Measurements from ENCODE around the gene GOLGA2. TPM values are rescaled to one million over a fixed set of nuclear protein-coding genes. Genes with fewer than 3 reads are reported as not detected.

Gene GOLGA2
- polyA plus RNA-seq, 1 of the 3 experiments (the other 2 are of a cell fraction), result 103 TPM

- TF ChIP-seq RCOR1 (IDR thresholded peaks at IDR 0.05; ENCODE audit: low read length), result no peak
- TF ChIP-seq MAX (IDR thresholded peaks at IDR 0.05; ENCODE audit: low read depth), result no peak
- TF ChIP-seq MXI1 (IDR thresholded peaks at IDR 0.05; ENCODE audit: low read depth, low read length), result no peak
- no peak for TF ChIP-seq POLR2AphosphoS5 (IDR thresholded peaks at IDR 0.05; ENCODE audit: low read depth, low read length)
- TF ChIP-seq FOXM1 (IDR thresholded peaks at IDR 0.05; ENCODE audit: low read depth), result no peak
- TF ChIP-seq EP300 (IDR thresholded peaks at IDR 0.05; ENCODE audit: borderline replicate concordance in 1 of 2, low read depth in 1 of 2, low read length in 1 of 2), result no peak
- TF ChIP-seq SMC3 (IDR thresholded peaks at IDR 0.05; ENCODE audit: low read depth, low read length), result no peak
- no peak for TF ChIP-seq GATA2 (CRISPR knock-in tag; IDR thresholded peaks at IDR 0.05)
- Histone ChIP-seq H3K27me3 (ENCODE audit: insufficient read depth) (no peaks in the 10 kb centered on the region), H3K4me3 (ENCODE audit: low read depth in 2 of 2, low read length in 1 of 2) (no peak overlapping the region), H3K9me3 (no peaks in the 10 kb centered on the region), H3F3A (replicated peaks; ENCODE audit: insufficient read depth) (peaks cover 43% of the 10 kb centered on the region), H3K9me2 (no peaks in the 10 kb centered on the region), H3K4me1 (ENCODE audit: control insufficient read depth in 1 of 2, insufficient read depth in 2 of 2, low read depth in 1 of 2, low read length in 1 of 2) (peaks cover 0 to 12% of the 10 kb centered on the region in 2 experiments; a peak in 1 of 4 replicates), H3K27ac (ENCODE audit: low read depth in 2 of 2, low read length in 1 of 2) (no peak overlapping the region), H4K20me1 (ENCODE audit: insufficient read depth) (no peaks in the 10 kb centered on the region), H3K4me2 (no peak overlapping the region), H3K79me2 (ENCODE audit: insufficient read depth) (no peaks in the 10 kb centered on the region), H2AFZ (ENCODE audit: low read depth) (no peak overlapping the region), H3K9ac (no peak overlapping the region), H3K36me3 (replicated peaks in 1 of 2; ENCODE audit: control insufficient read depth in 1 of 2, insufficient read depth in 2 of 2, low read length in 1 of 2) (peaks cover 11 to 12% of the 10 kb centered on the region in 2 experiments)
- POLR2A ChIA-PET, result interaction anchor here (0.6 to 1.5 kb wide), 4 partner anchors 9 to 278 kb away, joined by 3 to 4 read pairs (median 4); no protein-coding TSS in a partner anchor
- 85% methylated on average over 5 of the region's 5 CpGs for WGBS (ENCODE audit: low lambda C conversion rate)
- CTCF ChIA-PET, result interaction anchor here (1.7 to 4.3 kb wide), 3 partner anchors 9 to 57 kb away, joined by 5 to 15 read pairs (median 12); no protein-coding TSS in a partner anchor
- no peak for DNase-seq
These were observed 29.1 kb upstream of the GOLGA2 start for GRCh38 chr9:128304971-128305288.

GRCh38 chr9:128304136-128304970 is 28.5 kb upstream of the GOLGA2 start:
- WGBS (ENCODE audit: low lambda C conversion rate), result 83% methylated on average over 9 of the region's 9 CpGs

More at GRCh38 chr9:128304136-128304970, 28.5 kb upstream of the GOLGA2 start:
- H3K27ac ChIP-seq (ENCODE audit: low read depth in 2 of 2, low read length in 1 of 2), result no peak overlapping the region
- peaks cover 40% of the 10 kb centered on the region for H3F3A ChIP-seq (replicated peaks; ENCODE audit: insufficient read depth)
- H3K9ac ChIP-seq, result no peak overlapping the region
- H3K4me3 ChIP-seq (ENCODE audit: low read depth in 2 of 2, low read length in 1 of 2), result no peak overlapping the region
- no peaks in the 10 kb centered on the region for H3K27me3 ChIP-seq (ENCODE audit: insufficient read depth)
- H3K4me1 ChIP-seq (ENCODE audit: control insufficient read depth in 1 of 2, insufficient read depth in 2 of 2, low read depth in 1 of 2, low read length in 1 of 2), result peaks cover 0 to 12% of the 10 kb centered on the region in 2 experiments; a peak in 1 of 4 replicates
- no peak for DNase-seq
- no peak overlapping the region for H3K4me2 ChIP-seq
- peaks cover 6 to 9% of the 10 kb centered on the region in 2 experiments for H3K36me3 ChIP-seq (replicated peaks in 1 of 2; ENCODE audit: control insufficient read depth in 1 of 2, insufficient read depth in 2 of 2, low read length in 1 of 2)
- no peak overlapping the region for H2AFZ ChIP-seq (ENCODE audit: low read depth)
- no peaks in the 10 kb centered on the region for H3K79me2 ChIP-seq (ENCODE audit: insufficient read depth)
- H3K9me2 ChIP-seq, result no peaks in the 10 kb centered on the region
- ChIA-PET CTCF (interaction anchor here (1.0 to 4.3 kb wide), 4 partner anchors 9 to 111 kb away, joined by 3 to 15 read pairs (median 8); no protein-coding TSS in a partner anchor), POLR2A (interaction anchor here (0.6 to 1.5 kb wide), 5 partner anchors 8 to 277 kb away, joined by 3 to 5 read pairs (median 4); no protein-coding TSS in a partner anchor)
- TF ChIP-seq MAX (IDR thresholded peaks at IDR 0.05; ENCODE audit: low read depth), result no peak
- no peak for TF ChIP-seq FOXJ3 (CRISPR knock-in tag; IDR thresholded peaks at IDR 0.05)
- no peak for TF ChIP-seq EP300 (IDR thresholded peaks at IDR 0.05; ENCODE audit: borderline replicate concordance in 1 of 2, low read depth in 1 of 2, low read length in 1 of 2)
- no peak for TF ChIP-seq TEAD4 (IDR thresholded peaks at IDR 0.05; ENCODE audit: borderline replicate concordance, insufficient read depth)
- no peak for TF ChIP-seq POLR2AphosphoS5 (IDR thresholded peaks at IDR 0.05; ENCODE audit: low read depth, low read length)
- no peak for TF ChIP-seq TCF12 (IDR thresholded peaks at IDR 0.05)
- TF ChIP-seq RCOR1 (IDR thresholded peaks at IDR 0.05; ENCODE audit: low read length), result no peak
- no peak for TF ChIP-seq CTCF (IDR thresholded peaks at IDR 0.05)
- TF ChIP-seq NRF1 (IDR thresholded peaks at IDR 0.05; ENCODE audit: low read depth, low read length), result no peak
- TF ChIP-seq TAF1 (IDR thresholded peaks at IDR 0.05; ENCODE audit: borderline replicate concordance, low read depth, low read length), result no peak
- no peak for TF ChIP-seq RAD21 (IDR thresholded peaks at IDR 0.05; ENCODE audit: low read length)
- no peak for TF ChIP-seq MXI1 (IDR thresholded peaks at IDR 0.05; ENCODE audit: low read depth, low read length)
- no peak for TF ChIP-seq YY1 (IDR thresholded peaks at IDR 0.05; ENCODE audit: low read depth)
- TF ChIP-seq FOSL2 (IDR thresholded peaks at IDR 0.05; ENCODE audit: borderline replicate concordance, low read depth), result no peak
- no peak for TF ChIP-seq GABPA (IDR thresholded peaks at IDR 0.05; ENCODE audit: low read depth)
- H4K20me1 ChIP-seq (ENCODE audit: insufficient read depth), result no peaks in the 10 kb centered on the region
- H3K9me3 ChIP-seq, result no peaks in the 10 kb centered on the region
